ENCODE data around the gene KCNG1. TPM values are rescaled to one million over a fixed set of nuclear protein-coding genes. Genes with fewer than 3 reads are reported as not detected.

The KCNG1 gene
- total RNA-seq, 2 experiments from 2014 or later, result 0.29 to 0.59 TPM

GRCh38 chr20:50953821-50954220 lies 69.1 kb downstream of the KCNG1 start:
- peaks cover 34% of the 10 kb centered on the region for H3K4me1 Mint-ChIP-seq (ENCODE audit: low read depth)
- intact Hi-C loops (cut with micrococcal nuclease), result no loop called here
- CTCF ChIA-PET, result no interaction called here

More at GRCh38 chr20:50953821-50954220, 69.1 kb downstream of the KCNG1 start:
- Mint-ChIP-seq H3K9me3 (no peaks in the 10 kb centered on the region), H3K27ac (no peak overlapping the region), H3K36me3 (ENCODE audit: low read depth) (peaks cover 18% of the 10 kb centered on the region), H3K4me3 (no peak overlapping the region), H3K27me3 (ENCODE audit: low read depth) (no peaks in the 10 kb centered on the region)
- no peak for DNase-seq

Other genes with a start within 250 kb of the KCNG1 start
- gene BCAS4, start 228.0 kb downstream of the KCNG1 start, total RNA-seq, result 10 to 100 TPM; 15.7 to 16.6 TPM
- 10 to 100 TPM; 44.8 to 50.8 TPM for gene ADNP, start 91.7 kb downstream of the KCNG1 start, total RNA-seq
- 10 to 100 TPM; 64.8 to 66.1 TPM for gene DPM1, start 64.6 kb downstream of the KCNG1 start, total RNA-seq
- 1 to 10 TPM; 1.6 to 2.2 TPM for gene MOCS3, start 64.3 kb downstream of the KCNG1 start, total RNA-seq

Measured in activated naive CD4-positive, alpha-beta T cell treated with anti-CD3 and anti-CD28 coated beads for 36 hours (primary cell).